SHP77 treated with DMSO at 0.1 percent for 48 hours (cell line): ENCODE data around the gene CBFB.

ENCODE experiments used
- DNase-seq: peaks from one replicate; lab custom pipeline; 2025; lab: John Stamatoyannopoulos, UW

CBFB gene

DNA sequence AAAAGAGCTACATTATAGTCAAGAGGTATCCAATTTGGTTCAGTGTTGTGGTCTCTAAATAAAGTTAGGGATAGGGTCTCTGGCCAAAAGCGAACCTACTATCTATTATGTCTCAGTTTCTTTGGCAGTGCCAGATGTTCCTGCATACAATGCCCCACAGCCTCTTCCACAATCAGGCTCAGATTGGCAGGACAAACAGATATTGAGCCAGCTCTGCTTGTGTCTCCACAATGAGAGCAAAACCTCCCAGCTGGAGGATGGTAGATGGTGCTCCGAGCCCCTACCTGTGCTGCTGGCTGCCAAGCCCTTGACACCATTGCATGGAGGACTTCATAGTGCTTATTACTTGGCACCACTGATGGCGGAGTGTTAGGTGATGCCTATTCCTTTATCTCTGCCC lies 100.5 kb downstream of the CBFB start:
- DNase-seq, result no peak

DNA sequence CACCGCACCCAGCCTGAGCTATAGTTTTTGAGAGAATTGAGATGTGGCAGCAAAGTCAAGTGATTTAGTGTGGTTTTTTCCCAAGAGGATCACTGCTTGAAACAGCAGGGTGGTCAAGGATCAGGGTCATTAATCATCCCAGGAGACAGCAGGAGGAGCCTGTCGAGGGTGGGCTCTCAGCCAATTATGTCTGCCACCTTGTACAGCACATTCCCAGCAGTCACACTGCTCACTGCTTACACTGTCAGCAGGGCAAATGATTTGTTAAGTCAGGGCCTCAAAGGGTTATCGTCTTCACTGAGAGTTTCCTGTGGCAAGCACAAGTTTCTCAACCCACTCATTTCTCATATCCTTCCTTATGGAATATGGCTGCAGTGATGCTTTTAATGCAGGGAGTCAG lies 108.7 kb downstream of the CBFB start:
- DNase-seq, result no peak

- DNase-seq, result no peak
These were observed 112.4 kb downstream of the CBFB start for GRCh38 chr16:67141391-67141790.

GRCh38 chr16:67142342-67142741 lies 113.4 kb downstream of the CBFB start:
- DNase-seq, result no peak

DNA sequence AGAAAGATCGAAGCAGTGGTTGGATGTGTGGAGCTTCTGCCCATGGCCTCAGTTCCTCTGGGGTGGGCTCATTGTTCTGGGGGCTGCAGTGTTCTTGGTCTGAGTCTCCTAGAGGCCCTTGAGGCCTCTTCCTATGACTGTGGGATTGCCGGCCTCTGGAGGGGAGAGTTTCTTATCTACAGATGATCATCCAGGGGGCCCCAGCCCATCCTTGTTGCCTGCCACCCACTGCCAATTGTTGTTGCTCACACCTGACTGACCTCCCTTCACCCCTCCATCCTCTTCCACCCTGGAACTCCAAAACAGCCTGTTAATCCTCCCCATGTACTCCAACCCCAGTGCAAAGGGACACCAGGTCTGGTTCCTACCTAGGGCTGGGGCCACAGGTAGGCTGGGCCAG lies 116.0 kb downstream of the CBFB start:
- no peak for DNase-seq

DNA sequence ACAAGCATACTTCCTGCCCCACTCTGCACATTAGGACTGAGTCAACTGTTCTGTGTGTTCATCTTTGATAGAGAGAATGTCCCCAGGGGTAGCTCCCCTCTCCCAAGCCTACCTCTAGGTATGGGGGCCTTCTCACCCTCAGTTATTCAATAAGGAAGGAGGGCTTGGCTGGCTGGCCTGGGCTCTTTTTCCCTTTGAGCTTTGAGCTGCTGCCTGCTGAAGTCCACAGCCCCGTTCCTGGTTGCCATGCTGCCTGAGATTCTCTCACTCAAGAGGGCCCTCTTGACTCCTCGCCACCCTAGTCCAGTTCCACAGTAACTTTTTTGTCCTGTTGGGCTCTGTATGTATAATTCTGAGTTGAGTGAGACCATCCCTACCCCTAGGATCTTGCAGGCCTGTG lies 116.8 kb downstream of the CBFB start:
- DNase-seq, result no peak

DNA sequence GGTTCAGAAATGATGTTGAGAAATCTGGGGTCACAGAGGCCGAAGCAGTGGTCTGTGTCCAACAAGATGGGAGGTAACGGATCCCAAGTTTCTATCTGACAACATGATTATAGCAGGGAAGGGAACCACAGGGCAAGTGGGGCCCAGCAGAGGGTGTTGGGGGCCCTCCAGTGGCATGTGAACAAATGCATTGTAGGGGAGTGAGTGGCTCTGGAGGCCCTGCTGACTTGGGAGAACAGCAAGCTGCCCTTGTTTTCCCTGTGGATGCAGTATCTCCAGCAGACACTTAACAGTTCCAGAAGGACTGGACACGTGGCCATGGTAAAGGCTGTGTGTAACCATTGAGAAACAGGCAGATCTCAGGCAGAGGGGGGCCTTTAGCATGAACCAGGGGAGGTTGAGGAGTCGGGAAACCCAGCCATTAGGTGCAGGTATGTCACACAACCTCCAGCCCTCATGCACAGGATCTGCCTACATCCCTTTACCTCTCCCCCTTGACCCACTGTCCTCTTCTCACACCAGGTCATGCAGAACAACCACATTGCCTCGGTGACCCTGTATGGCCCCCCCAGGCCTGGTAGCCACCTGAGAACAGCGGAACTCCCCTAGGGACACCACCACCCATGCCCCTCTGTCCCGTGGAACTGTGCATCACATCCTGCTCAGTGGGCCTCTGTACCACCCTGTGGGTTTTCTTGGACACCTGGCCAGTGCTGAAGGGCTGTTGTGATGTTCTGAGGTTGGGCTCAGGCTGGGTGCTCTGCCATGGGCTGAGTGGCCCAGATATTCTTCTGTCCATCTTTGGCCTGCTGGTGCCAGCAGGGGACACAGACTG lies 117.8 kb downstream of the CBFB start:
- no peak for DNase-seq

DNA sequence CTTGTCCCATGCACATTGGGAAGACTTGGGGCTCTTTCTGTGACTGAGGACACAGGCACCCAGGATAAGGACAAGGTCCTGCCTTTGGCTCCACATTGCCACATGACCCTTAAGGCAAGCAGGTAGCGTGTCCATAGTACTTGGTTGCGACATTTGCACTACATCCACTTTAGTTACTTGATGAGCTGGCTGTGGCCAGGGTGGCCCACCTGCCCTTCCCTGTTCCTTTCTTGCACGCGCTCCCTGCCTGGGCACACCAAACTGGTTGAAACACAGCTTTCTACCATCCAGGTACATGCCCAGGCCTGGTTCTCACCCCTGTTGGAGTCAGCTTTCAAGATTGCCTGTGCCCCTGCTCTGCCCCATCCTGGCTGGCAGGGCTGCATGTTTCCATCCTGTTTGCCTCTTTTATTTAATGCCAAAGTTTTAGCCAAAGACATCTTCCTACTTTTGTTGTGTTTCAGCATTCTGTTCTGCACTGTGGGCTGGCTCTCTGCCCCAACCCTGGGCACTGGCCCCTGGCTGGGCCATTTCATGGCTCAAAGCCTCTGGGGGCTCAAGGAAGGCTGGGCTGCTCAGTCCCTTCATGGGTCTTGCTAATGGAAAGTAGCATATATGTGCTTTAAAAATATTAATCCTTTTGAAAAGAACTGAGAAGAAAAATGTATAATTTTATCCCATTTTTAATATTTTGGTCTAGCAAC lies 118.6 kb downstream of the CBFB start:
- DNase-seq, result no peak

- no peak for DNase-seq
These were observed 119.3 kb downstream of the CBFB start for GRCh38 chr16:67148221-67148620.

DNA sequence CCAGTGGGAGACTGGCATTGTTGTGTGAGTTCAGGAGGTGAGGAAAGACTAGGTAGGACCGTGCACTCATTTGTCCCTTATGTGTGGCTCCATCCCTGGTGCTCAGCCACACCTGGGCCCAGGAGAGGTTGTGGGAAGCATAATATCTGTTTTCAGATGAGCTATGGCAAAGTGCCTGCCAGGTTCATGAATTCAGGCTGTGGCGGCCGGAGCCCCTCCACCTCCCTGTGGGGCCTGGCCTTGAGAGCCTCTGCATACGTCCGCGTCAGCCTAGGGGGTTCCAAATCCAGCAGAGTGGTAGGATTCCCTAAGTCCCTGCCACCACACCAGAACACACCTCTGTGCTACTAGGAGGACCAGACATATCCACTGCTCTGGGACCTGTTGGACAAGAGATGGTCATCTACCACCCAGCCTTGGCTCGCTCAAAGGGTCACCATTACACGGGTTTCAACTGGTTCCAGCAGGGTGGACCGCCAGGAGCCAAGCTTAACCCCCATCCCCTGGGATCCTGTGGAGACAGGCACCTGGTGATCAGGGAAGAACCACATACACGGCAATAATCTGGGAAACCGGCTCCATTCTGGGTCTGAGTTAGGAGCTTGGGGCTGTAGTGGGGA lies 119.8 kb downstream of the CBFB start:
- no peak for DNase-seq

DNA sequence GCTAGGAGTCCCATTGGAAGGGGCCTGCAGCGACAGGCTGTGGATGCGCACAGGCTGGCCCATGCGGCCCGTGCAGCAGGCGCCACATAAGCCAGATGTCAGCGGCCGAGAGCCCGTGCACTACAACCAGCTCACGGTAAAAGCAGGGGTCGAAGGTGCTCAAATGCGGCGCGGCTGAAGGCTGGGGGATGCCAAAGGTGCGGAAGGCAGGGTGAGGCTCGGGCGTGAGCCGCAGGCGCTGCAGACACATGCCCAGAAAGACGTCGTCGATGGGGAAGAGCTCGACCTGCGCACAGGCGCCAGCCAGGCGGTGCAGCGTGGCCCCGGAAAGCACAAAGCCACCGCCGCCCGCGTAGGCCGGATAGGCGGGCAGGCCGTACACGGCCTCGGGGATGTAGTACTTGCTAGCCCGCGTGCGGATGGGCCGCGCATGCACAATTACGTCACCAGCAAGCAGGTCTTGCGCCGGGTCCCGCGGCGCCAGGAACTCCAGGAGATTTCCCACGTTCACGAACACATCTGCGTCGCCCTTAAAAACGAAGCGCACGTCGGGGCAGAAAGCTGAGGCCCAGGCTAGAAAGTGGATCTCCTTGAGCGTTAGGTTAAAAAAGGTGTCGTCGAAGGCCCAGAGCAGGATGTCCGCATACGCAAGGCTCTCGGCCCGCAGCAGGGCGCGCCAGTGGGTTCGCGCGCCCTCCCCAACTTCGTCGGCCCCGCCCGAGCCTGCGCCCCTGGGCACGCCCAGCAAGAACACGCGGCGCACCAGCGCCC lies 120.5 kb downstream of the CBFB start:
- no peak for DNase-seq

GRCh38 chr16:67150047-67150832 lies 121.3 kb downstream of the CBFB start:
- no peak for DNase-seq
